GM21390 (cell line): ENCODE results near the gene CCDC87.
A peak's percentile ranks its signal among the peaks of the same experiment; 100 is the strongest.
"Not testable (repeated sequence)": the region's sequence is repeated elsewhere in the genome, so short reads cannot be mapped to it uniquely, and the experiment has no call there.

ENCODE experiments used
- ATAC-seq: cut with Tn5 transposase; IDR thresholded peaks from one replicate; pipeline ENCODE4 v1.9.1; 2021; ENCODE audit not compliant: unreplicated experiment

CCDC87 gene, protein sequence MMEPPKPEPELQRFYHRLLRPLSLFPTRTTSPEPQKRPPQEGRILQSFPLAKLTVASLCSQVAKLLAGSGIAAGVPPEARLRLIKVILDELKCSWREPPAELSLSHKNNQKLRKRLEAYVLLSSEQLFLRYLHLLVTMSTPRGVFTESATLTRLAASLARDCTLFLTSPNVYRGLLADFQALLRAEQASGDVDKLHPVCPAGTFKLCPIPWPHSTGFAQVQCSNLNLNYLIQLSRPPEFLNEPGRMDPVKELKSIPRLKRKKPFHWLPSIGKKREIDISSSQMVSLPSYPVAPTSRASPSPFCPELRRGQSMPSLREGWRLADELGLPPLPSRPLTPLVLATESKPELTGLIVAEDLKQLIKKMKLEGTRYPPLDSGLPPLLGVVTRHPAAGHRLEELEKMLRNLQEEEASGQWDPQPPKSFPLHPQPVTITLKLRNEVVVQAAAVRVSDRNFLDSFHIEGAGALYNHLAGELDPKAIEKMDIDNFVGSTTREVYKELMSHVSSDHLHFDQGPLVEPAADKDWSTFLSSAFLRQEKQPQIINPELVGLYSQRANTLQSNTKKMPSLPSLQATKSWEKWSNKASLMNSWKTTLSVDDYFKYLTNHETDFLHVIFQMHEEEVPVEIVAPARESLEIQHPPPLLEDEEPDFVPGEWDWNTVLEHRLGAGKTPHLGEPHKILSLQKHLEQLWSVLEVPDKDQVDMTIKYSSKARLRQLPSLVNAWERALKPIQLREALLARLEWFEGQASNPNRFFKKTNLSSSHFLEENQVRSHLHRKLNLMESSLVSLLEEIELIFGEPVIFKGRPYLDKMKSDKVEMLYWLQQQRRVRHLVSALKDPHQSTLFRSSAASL

GRCh38 chr11:66592457-66593302, at the start of gene CCDC87, which contains the start of gene CCS:
Gene CCDC87, minus strand, starts transcription at chr11:66593063. Its CDS starts 48 bp downstream, at chr11:66593015.
Gene CCS, plus strand, starts transcription at chr11:66593185. Its CDS starts 77 bp downstream, at chr11:66593262.
- ATAC-seq, result peak; percentile 91

DNA sequence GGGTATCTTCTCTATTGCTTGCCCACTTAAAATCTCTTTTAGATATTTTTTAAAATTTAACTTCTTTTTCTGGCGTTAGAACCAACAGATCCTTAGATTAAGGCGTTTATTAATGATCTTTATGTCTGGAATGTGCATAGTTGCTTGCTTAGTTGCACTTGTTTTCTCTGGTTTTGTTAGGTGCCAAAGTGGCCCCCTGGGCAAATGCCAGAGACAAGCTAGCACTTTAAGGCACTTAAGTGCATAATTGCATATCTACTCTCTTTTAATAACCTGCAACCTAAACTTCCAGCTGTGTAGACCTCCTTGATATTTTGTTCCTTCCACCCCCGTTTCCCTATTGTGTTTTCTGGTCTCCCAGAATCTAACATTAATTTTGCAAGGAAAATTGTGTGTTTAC, 49.0 kb upstream of the CCDC87 start:
- no peak for ATAC-seq

DNA sequence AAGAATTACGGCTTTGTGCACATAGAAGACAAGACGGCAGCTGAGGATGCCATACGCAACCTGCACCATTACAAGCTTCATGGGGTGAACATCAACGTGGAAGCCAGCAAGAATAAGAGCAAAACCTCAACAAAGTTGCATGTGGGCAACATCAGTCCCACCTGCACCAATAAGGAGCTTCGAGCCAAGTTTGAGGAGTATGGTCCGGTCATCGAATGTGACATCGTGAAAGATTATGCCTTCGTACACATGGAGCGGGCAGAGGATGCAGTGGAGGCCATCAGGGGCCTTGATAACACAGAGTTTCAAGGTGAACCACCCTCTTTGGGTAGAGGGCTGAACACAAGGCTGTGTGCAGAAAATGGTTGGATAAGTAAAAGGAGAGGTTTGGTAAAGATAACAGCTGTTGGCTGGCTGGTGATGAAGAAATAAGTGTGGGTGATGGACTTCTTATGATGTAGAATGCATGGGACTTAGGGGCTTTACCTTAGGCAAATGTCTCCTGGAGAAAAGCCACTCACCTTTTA, 47.0 kb upstream of the CCDC87 start:
- ATAC-seq, result not testable (repeated sequence)

DNA sequence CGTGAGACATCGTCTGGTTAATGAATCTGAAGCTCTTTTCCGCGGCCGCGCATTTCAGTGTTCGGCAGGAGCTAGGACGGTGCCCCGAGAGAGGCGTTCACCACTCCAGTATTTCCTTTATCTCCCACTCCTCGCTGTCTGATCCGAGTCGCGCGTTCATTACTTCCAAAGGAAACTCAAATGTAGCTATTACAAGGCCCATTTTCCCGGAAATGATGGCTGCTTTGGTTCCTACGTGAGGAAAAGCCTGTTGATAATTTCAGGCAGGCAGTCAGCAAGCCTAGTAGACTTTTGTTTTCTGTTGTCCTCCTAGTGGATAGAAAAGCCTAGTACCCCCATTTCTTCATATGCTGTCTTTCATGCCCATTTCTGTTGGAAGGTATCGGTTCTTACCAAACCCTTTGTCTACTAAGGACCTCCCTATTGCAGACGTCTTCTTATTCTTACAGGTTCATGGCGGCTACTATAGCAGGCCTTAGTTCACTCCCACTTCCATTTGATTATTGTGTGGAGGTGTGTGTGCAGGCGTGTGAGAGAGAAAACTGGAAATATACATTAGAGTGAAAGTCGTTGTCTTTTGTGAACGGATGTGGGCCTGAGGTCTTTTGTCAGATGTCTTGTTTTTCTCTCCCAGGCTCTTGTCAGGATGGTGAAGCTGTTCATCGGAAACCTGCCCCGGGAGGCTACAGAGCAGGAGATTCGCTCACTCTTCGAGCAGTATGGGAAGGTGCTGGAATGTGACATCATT, 46.4 kb upstream of the CCDC87 start:
- no peak for ATAC-seq

GRCh38 chr11:66638177-66639065, 45.6 kb upstream of the CCDC87 start, which contains the start of gene RBM4:
Gene RBM4, plus strand, starts transcription at chr11:66638703. Its CDS starts 1,009 bp downstream, at chr11:66639712.
- peak; percentile 94 for ATAC-seq

GRCh38 chr11:66637557-66638176, 44.8 kb upstream of the CCDC87 start:
- ATAC-seq, result no peak

GRCh38 chr11:66636411-66636810, 43.5 kb upstream of the CCDC87 start:
- ATAC-seq, result no peak

DNA sequence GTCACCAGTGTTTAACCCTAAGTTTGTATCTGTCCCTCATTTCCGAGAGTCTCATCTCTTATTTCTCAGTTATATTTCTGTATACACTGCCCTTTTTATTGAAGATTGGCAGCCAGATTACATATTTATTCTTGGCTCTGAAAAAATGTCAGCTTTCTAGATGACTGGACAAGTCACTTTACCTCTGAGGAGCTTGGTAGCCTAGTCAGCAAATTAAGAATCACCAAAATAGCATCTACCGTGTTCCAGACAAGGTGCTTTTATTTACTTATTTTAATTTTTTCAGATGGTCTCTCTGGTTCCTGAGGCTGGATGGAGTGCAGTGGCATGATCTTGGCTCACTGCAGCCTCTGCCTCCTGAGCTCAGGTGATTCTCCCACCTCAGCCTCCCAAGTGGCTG, 40.1 kb upstream of the CCDC87 start:
- ATAC-seq, result no peak

GRCh38 chr11:66631883-66632282, 39.0 kb upstream of the CCDC87 start:
- ATAC-seq, result no peak

DNA sequence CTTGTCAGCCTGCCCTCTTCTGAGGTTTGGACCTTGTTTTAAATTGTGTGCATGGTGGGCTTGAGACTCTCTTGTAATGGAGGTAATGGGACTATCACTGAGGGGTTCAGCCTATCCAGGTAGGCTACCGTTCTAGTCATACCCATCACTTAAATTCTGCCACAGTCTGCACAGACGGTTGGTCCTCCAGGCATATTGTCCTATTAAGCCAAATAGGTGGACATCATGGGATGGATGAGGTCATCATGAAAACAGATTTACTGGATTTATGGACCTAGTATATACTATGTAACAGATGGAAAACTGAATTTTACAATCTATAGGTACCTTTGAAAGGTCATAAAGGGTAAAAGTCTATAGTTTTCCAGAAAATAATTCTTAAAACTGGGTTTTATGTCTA, 36.5 kb upstream of the CCDC87 start:
- no peak for ATAC-seq

DNA sequence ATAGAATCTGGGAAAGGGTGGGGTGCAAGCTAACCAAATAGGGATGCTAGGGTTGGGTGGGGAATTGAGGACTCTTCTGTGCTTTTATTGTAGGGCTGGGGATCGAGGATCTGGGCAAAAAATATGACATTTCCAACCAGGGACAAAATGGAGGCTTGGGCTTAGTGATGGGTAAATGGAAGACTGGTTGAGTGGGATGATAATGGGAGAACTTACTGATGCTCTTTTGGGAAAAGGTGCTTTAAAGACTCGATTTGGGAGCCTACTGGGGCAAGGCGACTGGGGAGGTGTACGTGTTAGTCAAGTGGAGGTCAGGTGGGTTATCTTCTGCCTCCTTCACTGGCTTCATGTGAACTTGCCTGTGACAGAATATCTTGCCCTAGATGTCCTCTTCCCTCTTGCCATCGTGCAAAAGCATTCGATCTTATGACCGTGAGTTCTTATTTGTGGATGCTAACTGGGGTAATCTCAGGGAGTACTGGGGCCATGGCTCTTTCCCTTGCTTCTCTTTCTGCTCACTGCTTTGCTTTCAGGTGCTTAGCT, 35.3 kb upstream of the CCDC87 start:
- no peak for ATAC-seq

GRCh38 chr11:66626926-66627325, 34.1 kb upstream of the CCDC87 start:
- ATAC-seq, result no peak

DNA sequence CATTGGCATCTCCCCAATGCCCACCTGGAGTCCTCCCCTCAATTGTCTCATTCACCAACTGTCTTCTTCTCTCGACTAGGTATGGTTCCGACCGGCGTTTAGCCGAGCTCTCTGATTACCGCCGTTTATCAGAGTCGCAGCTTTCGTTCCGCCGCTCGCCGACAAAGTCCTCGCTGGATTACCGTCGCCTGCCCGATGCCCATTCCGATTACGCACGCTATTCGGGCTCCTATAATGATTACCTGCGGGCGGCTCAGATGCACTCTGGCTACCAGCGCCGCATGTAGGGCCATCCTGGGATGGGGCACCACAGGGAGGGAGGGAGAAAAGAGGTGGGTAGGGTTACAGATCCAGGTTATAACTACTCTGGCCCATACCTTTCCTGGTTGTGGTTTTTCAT, 33.5 kb upstream of the CCDC87 start:
- no peak for ATAC-seq

DNA sequence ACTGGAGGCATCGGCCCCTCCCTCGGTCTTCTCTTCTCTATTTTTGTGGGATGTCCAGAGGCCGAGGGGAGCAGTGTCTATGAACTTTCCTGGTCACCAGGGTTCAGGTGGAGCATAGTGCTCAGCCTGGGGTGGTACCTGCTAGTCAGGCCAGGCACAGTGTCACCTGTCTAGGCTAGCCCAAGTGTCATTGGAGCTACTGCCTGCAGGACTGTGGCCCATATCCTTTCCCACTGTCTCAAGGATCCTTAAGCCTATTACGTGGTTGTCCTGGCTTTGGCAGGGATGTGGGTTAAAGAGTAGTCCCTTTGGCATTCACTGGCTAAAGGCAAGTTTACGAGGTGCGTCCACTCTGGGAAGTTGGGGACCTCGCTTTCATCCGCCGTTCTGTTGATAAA, 32.9 kb upstream of the CCDC87 start:
- ATAC-seq, result no peak

- no peak for ATAC-seq
Observed at GRCh38 chr11:66625041-66625751, 32.3 kb upstream of the CCDC87 start.

DNA sequence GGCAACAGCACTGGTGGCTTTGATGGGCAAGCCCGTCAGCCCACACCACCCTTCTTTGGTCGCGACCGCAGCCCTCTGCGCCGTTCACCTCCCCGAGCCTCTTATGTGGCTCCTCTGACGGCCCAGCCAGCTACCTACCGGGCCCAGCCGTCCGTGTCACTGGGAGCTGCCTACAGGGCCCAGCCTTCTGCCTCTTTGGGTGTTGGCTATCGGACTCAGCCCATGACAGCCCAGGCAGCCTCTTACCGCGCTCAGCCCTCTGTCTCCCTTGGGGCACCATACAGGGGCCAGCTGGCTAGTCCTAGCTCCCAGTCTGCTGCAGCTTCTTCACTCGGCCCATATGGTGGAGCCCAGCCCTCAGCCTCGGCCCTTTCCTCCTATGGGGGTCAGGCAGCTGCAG, 31.6 kb upstream of the CCDC87 start:
- no peak for ATAC-seq

DNA sequence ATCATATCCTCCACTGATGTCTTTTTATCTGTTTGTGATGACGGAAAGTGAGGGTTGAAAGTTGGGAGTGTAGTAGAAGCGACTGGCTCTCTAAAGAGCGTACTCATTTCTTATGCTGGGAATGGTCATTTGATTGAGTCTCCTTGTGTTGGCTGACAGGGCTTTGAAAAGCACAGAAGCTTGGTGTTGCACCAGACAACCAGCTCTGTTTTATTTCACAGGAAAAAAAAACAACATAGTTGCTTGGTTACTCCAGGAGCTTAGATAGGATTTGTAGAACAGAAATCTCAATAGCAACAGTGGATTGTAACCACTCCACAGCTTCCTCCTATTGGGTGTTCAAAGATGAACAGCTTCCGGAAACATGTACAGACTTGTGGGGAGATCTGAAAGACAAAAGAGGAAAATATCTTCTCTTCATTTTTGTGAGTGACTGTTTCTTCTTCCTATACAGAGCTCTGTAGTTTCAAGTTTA, 26.3 kb upstream of the CCDC87 start:
- ATAC-seq, result no peak
